HL-60/S4 (cell line): ENCODE measurements around the gene RHOU.

Experiments
- in situ Hi-C: fragments of 300-500 bp; cut with MboI; formaldehyde crosslinking; loops from 2 replicates; pipeline ENCODE4 v1.14.3; 2022; ENCODE audit warnings: low sequenced_read_pairs

The RHOU gene

GRCh38 chr1:228736844-228737445 lies 1.7 kb downstream of the RHOU start:
- in situ Hi-C loops, result no loop called here

- in situ Hi-C loops, result no loop called here
Measured at GRCh38 chr1:228737601-228738041, 2.3 kb downstream of the RHOU start.

GRCh38 chr1:228739826-228740225 lies 4.5 kb downstream of the RHOU start:
- in situ Hi-C loops, result no loop called here

GRCh38 chr1:228740543-228741317 lies 5.5 kb downstream of the RHOU start:
- in situ Hi-C loops, result no loop called here

- in situ Hi-C loops, result no loop called here
Measured at GRCh38 chr1:228742281-228742860, 7.1 kb downstream of the RHOU start.

GRCh38 chr1:228743405-228743804 lies 8.1 kb downstream of the RHOU start:
- in situ Hi-C loops, result no loop called here

- in situ Hi-C loops, result no loop called here
Measured at GRCh38 chr1:228744356-228744755, 9.1 kb downstream of the RHOU start.

GRCh38 chr1:228744918-228745317 lies 9.6 kb downstream of the RHOU start:
- in situ Hi-C loops, result no loop called here

GRCh38 chr1:228745497-228745896 lies 10.2 kb downstream of the RHOU start:
- in situ Hi-C loops, result no loop called here

GRCh38 chr1:228747301-228747935 lies 12.1 kb downstream of the RHOU start:
- in situ Hi-C loops, result no loop called here

GRCh38 chr1:228748029-228748428 lies 12.8 kb downstream of the RHOU start:
- in situ Hi-C loops, result no loop called here

GRCh38 chr1:228748431-228748830 lies 13.2 kb downstream of the RHOU start:
- in situ Hi-C loops, result no loop called here

GRCh38 chr1:228749765-228750164 lies 14.5 kb downstream of the RHOU start:
- in situ Hi-C loops, result no loop called here

- in situ Hi-C loops, result no loop called here
Measured at GRCh38 chr1:228750915-228751314, 15.6 kb downstream of the RHOU start.

GRCh38 chr1:228751360-228752098 lies 16.2 kb downstream of the RHOU start:
- in situ Hi-C loops, result no loop called here

GRCh38 chr1:228752258-228752657 lies 17.0 kb downstream of the RHOU start:
- in situ Hi-C loops, result no loop called here

- in situ Hi-C loops, result no loop called here
Measured at GRCh38 chr1:228752675-228753265, 17.5 kb downstream of the RHOU start.

GRCh38 chr1:228753287-228753686 lies 18.0 kb downstream of the RHOU start:
- in situ Hi-C loops, result no loop called here

GRCh38 chr1:228753786-228754360 lies 18.6 kb downstream of the RHOU start:
- in situ Hi-C loops, result no loop called here

GRCh38 chr1:228754646-228755268 lies 19.5 kb downstream of the RHOU start:
- in situ Hi-C loops, result no loop called here
